Stimulated activated CD8-positive, alpha-beta memory T cell treated with anti-CD3 and anti-CD28 coated beads, Interleukin-4, amount 100 ng/mL, for 1 hour (primary cell): ENCODE data around the gene STMP1.

Source experiments
- DNase-seq, 2 donors: peaks; one replicate each; pipeline ENCODE4 v3.0.0-alpha.2; 2020; ENCODE audit warnings: low read depth in 2 of 2, low spot score in 1 of 2

The STMP1 gene

DNA sequence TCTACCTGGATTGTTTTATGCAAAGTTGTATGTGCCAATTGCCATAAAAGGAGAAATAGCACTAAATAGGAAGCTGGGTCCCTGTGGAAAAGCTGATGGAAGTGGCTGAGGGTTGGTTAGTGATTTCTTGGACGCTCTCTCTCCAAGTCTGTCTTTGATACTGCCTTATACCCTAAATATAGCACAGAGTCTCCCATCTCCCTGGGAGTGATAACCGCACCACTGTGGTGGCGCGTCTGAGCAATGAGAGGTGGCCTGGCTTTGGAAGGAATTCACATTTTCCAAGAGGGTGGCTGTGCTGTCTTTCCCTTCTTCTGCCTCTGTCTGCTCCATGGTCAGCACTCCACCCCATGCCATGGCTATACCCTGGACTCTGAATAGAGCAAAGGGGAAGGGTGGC is 31.2 kb downstream of the STMP1 start:
- DNase-seq, result no peak

DNA sequence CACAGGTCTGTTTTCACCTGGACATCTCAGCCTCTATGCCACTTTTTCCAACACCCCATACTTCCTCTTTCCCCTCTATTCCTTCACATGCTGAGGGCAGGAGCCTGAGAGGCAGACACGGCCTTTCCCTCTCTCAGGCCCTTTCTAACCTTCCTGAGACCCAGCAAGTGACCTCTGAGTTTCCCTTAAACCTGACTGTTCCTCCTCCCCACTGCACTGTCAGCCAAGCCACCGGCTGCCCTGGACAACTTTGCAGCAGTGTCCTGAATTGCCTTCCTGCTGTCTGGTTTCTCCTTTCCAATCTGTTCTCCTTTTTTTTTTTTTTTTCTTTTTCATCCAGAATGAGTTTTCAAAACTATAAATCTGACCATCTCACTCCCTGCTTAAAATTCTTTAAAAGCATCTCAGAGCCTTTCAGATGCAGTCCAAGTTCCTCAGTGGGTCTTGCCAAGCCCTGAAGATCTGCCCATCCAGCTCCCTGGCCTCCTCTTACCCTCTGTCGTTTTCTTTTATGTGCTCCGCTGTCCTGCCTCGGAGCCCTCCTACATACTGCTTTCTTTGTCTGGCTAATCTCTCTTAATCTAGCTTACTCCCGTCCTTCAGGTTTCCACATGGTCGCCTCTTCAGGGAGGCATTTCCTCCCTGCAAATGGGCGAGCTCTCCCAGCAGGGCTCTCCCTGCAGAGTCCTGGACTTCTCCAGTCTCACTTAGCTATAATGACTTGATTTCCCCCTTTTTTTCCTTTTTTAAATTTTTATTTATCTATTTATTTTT is 35.1 kb downstream of the STMP1 start:
- no peak for DNase-seq

DNA sequence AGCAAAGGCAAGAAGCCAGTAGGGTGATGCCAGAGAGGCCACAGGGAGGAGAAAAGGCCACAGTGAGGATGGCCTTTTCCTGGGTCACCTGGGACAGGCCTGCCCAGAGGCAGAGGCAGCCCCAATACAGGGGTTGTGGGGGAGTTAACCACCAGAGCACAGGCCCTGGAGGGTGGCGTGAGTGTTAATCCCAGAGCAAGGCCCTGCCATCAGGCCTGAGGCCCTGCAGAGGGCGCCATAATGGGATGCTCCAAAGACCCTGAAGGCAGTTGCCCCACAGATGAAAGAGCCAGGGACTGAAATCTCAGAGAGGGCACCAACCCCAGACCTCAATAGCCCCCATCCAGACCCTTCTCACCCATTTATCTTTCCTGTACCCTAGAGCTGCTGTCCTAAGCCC is 41.8 kb downstream of the STMP1 start:
- no peak for DNase-seq

DNA sequence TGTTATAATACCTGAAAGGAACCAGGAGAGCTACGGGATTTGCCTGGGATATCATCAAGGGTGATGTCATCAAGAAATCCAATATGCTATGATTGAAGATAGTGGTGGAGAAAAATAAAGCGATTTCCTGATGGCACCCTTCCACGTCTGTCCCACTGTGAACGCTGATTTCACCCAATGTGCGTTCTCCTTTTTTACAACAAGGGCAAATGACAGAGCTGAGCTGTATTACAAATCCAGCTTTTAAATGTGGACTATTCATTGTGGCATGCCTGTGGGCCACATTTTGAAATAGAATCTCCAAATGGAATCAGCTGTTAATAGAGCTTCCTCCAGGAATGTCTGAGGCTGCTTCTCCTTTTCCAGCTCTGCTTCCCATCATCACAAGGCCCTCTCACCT is 42.4 kb downstream of the STMP1 start:
- no peak for DNase-seq

DNA sequence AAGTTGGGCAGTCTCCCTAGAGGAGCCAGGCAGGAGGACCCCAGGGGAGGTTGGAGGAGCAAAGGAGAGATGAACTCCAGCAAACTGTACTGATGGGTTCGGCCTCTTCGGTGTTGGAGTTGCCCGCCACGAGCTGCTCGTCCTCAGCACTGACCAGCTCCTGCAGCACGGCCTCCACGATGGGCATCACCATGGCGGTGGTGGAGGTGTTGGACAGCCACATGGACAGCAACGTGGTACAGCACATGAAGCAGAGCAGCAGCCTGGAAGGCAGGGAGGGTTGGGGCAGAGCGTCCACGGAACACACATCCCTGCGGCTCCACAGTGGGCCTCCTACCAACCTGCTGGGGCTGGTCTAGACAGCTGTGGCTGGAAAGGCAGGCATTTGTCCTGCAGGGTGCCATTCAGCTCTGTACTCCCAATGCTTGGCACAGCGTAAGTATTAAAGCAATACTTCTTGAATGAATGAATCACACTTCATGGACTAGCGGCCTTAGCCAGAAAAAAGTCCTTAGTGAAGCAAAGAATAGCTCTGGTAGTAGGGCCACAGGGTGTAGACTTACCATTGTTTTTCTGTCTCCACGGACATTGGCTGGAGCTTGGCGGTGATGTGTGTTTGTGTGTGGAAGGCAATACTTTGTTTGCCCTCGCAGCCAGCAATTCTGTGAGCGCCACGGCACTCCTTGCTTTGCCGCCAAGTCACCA is 43.9 kb downstream of the STMP1 start:
- DNase-seq, result no peak

DNA sequence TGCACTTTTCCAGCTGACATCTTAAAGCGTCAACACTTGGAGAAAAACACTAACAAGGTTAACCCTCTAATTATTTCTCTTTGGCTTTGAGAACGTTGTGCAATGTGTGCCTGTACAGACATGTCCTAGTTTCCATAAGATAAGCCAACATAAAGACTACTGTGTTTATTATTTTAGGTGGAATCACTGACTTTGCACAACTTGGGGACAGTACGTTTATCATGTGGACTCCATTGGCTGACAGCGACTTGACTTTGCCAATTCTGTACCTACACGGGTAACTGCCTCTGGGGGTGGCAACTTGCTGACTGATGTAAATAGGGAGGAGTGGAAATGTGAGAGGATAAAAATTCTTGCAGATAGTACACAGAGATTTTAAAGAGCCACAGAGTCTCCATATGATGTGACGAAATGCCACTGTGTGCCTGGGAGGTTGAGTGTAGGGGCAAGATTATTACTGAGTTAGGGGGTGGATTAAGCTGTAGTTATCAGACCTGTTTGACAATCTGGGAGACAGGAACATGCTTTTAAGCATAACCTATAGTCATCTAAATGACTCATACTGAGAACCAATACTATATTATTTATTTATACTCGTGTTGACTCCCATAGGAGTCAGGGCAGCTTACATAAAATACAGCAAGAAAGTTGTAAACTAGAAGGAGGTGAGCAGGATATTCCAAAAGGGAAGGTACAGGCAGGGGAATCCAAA is 44.7 kb downstream of the STMP1 start:
- no peak for DNase-seq

DNA sequence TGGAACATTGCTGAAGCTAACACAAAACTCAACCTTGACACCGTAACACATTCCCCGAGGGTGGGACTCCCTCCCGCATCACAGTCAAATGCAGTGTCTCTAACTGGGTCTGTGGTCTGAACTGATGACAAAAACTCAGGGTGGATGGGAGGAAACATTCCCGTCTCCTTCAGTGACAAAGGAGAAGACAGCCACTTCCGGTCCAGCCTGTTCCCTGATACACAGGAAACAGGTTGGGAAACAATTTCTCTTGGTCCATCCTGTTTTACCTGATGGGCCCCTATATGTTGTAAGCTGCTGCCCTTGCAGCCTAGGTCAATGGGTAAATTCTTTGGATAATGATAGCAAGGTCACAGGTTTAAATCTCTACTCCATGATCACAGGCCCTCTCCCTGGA is 45.3 kb downstream of the STMP1 start:
- no peak for DNase-seq

DNA sequence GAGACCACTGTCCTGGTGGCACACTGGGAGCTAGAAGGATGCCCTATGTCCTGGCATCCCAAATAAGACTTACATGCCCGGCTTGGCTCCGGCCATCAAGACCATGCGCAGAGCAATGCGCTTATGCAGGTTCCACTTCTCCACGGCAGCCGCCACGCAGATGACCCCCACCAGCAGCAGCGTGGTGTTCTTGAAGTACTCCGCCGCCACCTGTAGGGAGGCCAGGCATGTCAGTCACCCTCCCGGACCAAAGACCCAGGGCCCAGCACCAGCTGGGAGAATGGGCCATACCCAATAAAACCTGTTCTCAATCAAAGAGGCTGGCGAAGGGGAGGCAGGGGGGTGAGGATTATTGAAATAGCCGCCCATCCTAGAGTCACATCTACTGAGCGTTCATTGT is 45.7 kb downstream of the STMP1 start:
- DNase-seq, result no peak

DNA sequence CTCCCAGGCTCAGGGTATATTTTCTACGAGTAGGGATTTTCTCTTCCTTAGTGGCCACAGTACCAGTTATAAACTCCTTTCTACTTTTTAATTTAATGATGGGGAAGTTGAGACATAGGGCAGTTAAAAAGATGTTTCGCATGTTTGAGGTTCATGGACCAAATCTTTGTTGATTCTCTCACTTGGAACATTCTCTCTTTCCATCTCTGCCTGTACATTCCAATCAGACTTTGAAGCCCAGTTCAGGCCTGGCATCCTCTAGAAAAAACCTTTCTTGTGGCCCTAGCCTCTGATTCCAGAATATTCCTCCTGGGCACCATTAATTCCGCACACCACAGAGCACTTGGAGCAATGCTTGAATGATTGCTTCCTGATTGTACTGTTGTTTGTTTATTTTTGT is 47.2 kb downstream of the STMP1 start:
- DNase-seq, result no peak

DNA sequence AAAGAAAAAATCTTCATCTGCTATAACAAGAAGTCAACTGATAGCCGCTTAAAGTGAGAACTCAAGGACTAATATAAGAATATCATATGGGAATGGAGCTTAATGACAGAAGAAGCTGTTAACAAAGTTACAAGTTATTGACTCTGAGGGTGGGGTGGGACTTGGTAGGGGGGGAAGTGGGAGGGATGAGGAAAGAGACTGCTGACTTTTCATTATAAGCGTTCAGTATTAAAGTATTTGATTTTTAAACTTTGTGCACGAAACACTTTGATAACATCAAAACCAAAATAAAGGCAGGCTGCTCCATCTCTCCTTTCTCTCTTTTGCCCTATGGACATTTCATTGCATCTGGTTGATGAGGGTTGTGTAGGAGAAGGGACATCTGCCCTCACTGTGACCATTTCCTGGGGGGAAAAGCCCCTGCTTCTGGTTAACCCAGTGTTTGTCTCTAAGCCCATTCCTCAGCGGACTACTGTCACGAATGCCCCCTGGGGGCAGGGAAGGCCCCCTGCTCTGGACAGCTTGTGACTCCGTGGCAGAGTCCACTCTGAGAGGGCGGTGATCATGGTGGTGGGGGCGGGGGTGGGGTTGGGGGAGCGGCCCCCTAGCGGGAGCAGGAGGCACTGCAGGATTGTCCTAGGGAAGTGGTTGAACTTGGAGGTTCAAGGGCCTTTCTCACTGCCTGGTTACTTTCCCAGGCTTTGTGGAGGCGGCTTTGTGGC is 48.3 kb downstream of the STMP1 start:
- DNase-seq, result no peak

DNA sequence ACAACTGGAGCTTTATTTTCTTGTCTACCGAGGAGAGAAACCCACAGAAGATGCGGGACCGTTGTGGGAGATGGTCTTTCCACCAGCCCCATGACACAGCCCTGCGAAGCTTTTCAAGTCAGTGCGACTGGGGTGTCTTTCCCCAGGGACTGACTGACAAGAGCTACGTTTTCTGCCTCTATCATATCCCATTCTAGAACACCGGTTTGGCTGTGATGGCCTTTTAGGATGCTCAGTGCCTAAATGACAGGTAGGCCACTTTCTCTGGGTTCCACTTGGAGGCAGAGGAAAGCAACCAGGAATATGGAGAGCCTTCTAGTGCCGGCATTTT is 48.8 kb downstream of the STMP1 start:
- no peak for DNase-seq

DNA sequence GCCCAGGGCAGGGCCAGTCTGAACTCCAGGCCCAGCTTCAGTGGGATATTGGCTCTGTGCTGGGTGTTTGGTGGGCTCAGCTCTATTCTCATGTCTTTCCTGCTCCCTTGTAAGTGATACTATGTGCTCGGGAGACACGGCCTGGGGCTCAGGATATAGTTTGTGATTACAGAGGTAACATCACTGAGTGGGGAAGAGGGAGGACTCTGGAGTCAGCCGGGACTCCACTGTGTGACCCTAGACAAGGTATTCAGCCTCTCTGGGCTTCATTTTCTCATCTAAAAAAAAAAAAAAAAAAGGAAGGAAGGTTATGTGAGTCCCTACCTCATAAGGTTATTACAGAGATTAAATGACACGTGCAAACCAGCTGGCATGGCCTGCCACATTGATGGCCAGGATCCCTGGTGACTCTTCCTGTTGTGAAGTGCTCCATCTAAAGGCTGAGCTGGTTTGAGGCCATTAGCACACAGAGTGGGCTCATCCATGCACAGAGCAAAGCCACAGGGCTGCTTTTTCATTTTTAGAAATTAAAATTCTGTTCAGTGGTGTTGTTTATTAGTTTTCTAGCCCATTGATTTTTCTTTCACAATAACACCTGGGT is 50.0 kb downstream of the STMP1 start:
- DNase-seq, result no peak

DNA sequence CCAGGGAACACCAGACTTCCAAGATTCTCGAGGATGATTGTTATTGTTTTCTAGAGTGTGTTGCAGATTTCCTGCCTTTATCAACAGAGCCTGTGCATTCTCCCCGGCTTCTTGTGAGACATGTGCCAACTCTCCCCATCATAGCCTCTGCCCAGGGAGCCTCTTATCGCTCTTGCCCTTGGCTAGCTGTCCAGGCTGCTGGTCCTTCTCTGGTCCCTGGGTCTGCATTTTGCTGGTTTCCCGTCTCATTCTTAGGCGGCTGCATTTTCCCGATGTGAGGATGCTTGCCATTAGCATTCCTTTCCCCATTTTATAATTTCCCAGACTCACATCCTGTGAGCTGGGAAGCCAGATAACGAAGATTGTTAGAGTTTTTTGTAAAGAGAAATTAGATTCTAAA is 50.5 kb downstream of the STMP1 start:
- DNase-seq, result no peak

DNA sequence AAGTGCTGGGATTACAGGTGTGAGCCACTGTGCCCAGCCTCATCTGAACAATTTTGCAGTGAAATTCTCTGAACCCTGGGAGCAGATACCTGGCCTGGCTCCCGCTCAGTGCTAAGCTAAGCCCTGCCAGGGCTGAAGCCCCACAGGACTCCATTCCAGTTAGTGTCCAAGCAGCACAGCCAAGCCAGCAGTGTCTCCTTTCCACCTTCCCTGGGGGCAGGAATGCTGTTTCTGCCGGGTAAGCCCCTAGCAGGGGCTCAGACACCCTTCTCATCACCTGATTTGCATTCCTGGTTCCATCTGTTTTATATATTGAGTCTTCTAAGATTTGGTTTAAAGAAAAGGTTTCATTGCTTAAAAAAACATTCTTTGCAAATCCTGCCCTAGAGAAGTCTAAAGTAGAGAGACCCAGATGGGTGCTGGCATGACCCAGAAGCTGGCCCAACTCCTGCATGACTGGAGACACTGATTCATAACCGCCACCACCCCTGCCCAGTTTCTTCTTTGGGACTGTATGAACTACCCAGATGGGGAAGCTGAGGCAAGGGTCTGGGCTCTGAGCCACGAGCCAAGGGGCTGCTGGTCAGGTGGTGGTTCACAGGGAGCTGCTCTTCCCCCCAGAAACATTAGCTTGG is 51.6 kb downstream of the STMP1 start:
- no peak for DNase-seq

DNA sequence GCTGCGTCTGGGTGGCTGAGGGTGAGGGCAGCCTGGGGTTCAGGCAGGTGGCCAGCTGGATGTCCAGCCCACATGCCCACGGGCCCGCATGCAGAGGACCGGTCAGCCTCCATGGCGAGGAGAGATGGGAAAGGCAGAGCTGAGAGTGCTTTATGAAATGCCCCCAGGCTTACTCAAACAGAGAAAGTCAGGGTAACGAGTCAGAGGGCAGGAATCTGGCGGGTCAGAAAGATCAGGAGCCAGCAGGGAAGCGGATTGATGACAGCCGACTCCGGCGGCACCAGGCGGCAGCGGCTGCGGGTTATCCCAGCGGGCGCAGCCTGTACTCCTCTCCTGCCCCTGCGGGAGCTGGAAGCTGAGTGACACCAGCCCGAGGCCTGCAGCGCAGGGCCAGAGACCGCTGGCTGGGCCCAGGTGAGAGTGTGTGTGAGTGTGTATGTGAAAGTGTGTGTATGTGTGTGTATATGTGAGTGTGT is 52.3 kb downstream of the STMP1 start:
- DNase-seq, result no peak

DNA sequence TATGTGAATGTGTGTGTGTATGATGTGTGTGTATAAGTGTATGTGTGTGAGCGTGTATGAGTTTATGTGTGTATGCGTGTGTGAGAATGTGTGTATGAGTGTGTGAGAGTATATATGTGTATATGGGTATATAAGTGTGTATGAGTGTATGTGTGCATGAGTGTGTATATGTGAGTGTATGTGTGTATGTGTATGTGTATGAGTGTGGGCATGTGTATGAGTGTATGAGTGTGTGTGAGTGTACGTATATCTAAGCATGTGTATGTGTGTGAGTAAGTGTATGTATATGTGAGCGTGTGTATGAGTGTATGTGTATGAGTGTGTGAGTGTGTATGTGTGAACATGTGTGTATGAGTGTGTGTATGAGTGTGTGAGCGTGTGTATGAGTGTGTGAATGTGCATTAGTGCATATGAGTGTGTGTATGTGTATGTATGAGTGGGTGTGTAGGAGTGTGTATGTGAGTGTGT is 52.8 kb downstream of the STMP1 start:
- DNase-seq, result no peak

DNA sequence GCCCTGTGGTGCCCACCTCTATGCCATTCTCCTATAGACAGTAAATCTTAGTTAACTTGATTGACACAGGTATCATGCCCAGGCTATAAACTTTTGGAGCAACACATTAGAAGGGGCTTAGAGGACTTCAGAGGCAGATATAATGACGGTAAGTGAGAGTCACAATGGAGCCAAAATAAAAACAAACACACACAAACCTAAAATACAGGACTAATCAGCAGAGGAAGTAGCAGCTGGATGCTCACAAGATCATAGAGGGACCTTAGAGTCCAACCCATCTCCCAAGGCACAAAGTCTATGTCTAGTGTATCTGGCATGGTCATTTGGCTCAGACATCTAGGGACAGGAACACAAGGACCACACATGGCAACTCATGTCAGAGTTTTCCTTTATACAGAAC is 53.4 kb downstream of the STMP1 start:
- no peak for DNase-seq

DNA sequence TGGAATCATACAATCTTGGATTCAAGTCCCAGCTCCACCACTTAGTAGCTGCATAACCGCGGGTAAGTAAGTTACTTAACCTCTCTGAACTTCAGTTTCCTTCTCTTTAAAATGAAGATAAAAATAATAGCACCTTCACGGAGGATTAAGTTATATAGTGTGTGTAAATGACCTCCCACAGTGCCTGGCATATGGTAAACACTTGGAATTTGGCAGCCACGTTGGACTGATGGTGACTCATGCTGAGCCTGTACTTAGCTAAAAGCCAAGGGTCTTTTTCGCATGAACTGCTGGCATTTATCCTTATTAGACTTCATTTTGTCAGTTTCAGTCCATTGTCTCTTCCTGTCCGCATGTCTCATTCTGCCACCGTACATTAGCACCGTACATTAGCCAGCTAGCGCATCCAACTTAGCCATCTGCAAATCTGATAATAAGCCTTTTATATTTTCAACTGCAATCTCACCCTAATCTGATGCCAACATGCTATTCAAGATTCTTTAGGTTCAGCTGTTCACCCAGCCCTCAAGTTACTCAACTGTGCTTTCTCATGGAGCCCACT is 54.4 kb downstream of the STMP1 start:
- DNase-seq, result no peak

DNA sequence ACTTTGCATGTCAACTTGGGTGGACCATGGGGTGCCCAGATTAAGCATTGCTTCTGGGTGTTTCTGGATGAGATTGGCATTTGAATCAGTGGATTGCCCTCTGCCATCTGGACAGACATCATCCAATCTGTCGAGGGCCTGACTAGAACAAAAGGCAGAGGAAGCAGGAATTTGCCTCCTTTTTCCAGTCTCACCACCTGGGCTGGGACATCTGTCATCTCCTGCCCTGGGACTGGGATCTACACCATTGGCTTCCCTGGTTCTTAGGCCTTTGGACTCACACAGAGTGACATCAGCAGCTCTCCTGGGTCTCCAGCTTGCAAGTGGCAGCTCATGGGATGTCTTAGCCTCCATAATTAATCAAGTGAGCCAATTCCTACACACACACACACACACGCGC is 55.4 kb downstream of the STMP1 start:
- no peak for DNase-seq

DNA sequence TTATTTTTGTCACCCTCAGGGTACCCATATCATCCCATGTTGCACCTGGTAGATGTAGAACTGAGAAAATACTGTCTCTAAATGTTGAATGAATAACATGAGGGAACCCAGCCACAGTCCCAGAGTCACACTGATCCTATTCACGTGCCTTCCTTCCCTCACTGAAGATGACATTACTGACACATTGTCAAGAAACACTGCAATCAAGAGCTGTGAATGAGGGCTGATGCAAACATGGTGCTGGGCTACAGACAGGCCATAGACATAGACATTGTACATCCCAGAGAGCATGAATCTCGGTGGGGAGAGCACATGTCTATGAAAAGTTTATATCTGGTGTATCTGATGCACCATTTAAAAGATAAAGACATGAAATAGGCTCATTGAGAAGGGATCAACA is 55.9 kb downstream of the STMP1 start:
- no peak for DNase-seq
